DOHH2 (cell line): Measurements from ENCODE around the gene PTPRC.

Source experiments
- H3F3A ChIP-seq: fragments of 200-600 bp; sonication (generic), shearing (Covaris generic); 2 replicates; pipeline ENCODE4 v1.6.0; 2016; ENCODE audit warnings: antibody characterized with exemption, mild to moderate bottlenecking; ENCODE audit not compliant: control insufficient read depth, insufficient read depth
- H3K27ac ChIP-seq: fragments of 200-600 bp; sonication (generic); 2 replicates; pipeline ENCODE4 v1.5.1; 2014; ENCODE audit warnings: low read depth, mild to moderate bottlenecking, low read length, moderate library complexity
- H3K27me3 ChIP-seq: fragments of 200-600 bp; sonication (generic); 2 replicates; pipeline ENCODE4 v1.6.1; 2014; ENCODE audit warnings: mild to moderate bottlenecking, low read length, mixed read lengths; ENCODE audit not compliant: control insufficient read depth
- H3K36me3 ChIP-seq: fragments of 200-600 bp; sonication (generic); 2 replicates; pipeline ENCODE4 v1.6.1; 2014; ENCODE audit warnings: mild to moderate bottlenecking, low read length, moderate library complexity, mixed read lengths; ENCODE audit not compliant: control insufficient read depth
- H3K4me1 ChIP-seq: fragments of 200-600 bp; sonication (generic); 2 replicates; pipeline ENCODE4 v1.6.1; 2014; ENCODE audit warnings: mild to moderate bottlenecking, low read length, mixed read lengths; ENCODE audit not compliant: control insufficient read depth
- H3K4me2 ChIP-seq: fragments of 200-600 bp; sonication (generic); 2 replicates; pipeline ENCODE4 v1.6.0; 2014; ENCODE audit warnings: mild to moderate bottlenecking, low read length, moderate library complexity
- H3K4me3 ChIP-seq: fragments of 200-600 bp; sonication (generic); 2 replicates; pipeline ENCODE4 v1.5.1; 2014; ENCODE audit warnings: mild to moderate bottlenecking, low read length, mixed read lengths
- H3K79me2 ChIP-seq: fragments of 200-600 bp; sonication (generic); 2 replicates; pipeline ENCODE4 v1.6.1; 2014; ENCODE audit warnings: mild to moderate bottlenecking, low read length, mixed read lengths; ENCODE audit not compliant: control insufficient read depth
- H3K9me2 ChIP-seq: fragments of 200-600 bp; sonication (generic); replicated peaks from 2 replicates; pipeline ENCODE4 v1.6.1; 2014; ENCODE audit warnings: mild to moderate bottlenecking, low read length, mixed read lengths; ENCODE audit not compliant: control insufficient read depth
- H3K9me3 ChIP-seq: fragments of 200-600 bp; sonication (generic); 2 replicates; pipeline ENCODE4 v1.6.1; 2014; ENCODE audit warnings: antibody characterized with exemption, low read length, mixed read lengths; ENCODE audit not compliant: control insufficient read depth, insufficient read depth
- H4K20me1 ChIP-seq: fragments of 200-600 bp; sonication (generic); 2 replicates; pipeline ENCODE4 v1.6.0; 2014; ENCODE audit warnings: low read depth, mild to moderate bottlenecking, antibody characterized with exemption, low read length, moderate library complexity; ENCODE audit not compliant: control insufficient read depth, insufficient read depth
- EZH2phosphoT487 ChIP-seq: fragments of 200-600 bp; sonication (generic); IDR thresholded peaks from 2 replicates; pipeline ENCODE4 v1.6.1; 2017; ENCODE audit warnings: borderline replicate concordance, mild to moderate bottlenecking, antibody characterized with exemption, low read length, moderate library complexity, mixed read lengths
- TF ChIP-seq, protein P1 (sequence below): fragments of 200-600 bp; sonication (generic); IDR thresholded peaks from one replicate; pipeline ENCODE4 v1.5.1; 2014; ENCODE audit warnings: antibody characterized with exemption, mild to moderate bottlenecking, low read depth, low read length; ENCODE audit not compliant: poor library complexity, severe bottlenecking

Gene PTPRC

GRCh38 chr1:198691063-198691462, 52.2 kb downstream of the PTPRC start:
- H3K27ac ChIP-seq, result no peak overlapping the region

GRCh38 chr1:198693321-198693720, 54.5 kb downstream of the PTPRC start:
- Histone ChIP-seq H3K36me3 (peaks cover 89% of the 10 kb centered on the region), H3K4me2 (peak overlapping the region; percentile 25; the same call in 1 of the 2 replicates), H3K27ac (peak overlapping the region; percentile 2; the same call in 1 of the 2 replicates), H3K9me3 (no peaks in the 10 kb centered on the region), H3K79me2 (peaks cover 89% of the 10 kb centered on the region), H3K4me1 (peaks cover 84% of the 10 kb centered on the region), H3F3A (peaks cover 23% of the 10 kb centered on the region), H4K20me1 (peaks cover 8% of the 10 kb centered on the region; the same call in 1 of the 2 replicates), H3K9me2 (no peaks in the 10 kb centered on the region), H3K4me3 (no peak overlapping the region), H3K27me3 (no peaks in the 10 kb centered on the region)
- TF ChIP-seq, protein P1, sequence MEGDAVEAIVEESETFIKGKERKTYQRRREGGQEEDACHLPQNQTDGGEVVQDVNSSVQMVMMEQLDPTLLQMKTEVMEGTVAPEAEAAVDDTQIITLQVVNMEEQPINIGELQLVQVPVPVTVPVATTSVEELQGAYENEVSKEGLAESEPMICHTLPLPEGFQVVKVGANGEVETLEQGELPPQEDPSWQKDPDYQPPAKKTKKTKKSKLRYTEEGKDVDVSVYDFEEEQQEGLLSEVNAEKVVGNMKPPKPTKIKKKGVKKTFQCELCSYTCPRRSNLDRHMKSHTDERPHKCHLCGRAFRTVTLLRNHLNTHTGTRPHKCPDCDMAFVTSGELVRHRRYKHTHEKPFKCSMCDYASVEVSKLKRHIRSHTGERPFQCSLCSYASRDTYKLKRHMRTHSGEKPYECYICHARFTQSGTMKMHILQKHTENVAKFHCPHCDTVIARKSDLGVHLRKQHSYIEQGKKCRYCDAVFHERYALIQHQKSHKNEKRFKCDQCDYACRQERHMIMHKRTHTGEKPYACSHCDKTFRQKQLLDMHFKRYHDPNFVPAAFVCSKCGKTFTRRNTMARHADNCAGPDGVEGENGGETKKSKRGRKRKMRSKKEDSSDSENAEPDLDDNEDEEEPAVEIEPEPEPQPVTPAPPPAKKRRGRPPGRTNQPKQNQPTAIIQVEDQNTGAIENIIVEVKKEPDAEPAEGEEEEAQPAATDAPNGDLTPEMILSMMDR, result no peak
- TF ChIP-seq EZH2phosphoT487, result no peak

More at GRCh38 chr1:198691063-198691462, 52.2 kb downstream of the PTPRC start:
- peaks cover 23% of the 10 kb centered on the region for H3F3A ChIP-seq
- no peaks in the 10 kb centered on the region for H3K9me2 ChIP-seq
- peaks cover 88% of the 10 kb centered on the region for H3K4me1 ChIP-seq
- no peaks in the 10 kb centered on the region for H3K9me3 ChIP-seq
- no peak for TF ChIP-seq EZH2phosphoT487
- TF ChIP-seq, protein P1, result no peak
- no peaks in the 10 kb centered on the region for H3K27me3 ChIP-seq
- H4K20me1 ChIP-seq, result peaks cover 8% of the 10 kb centered on the region; the same call in 1 of the 2 replicates
- peaks cover 91% of the 10 kb centered on the region for H3K79me2 ChIP-seq
- H3K4me2 ChIP-seq, result peak overlapping the region; percentile 18
- H3K36me3 ChIP-seq, result peaks cover 87% of the 10 kb centered on the region
- 0 out of 2 replicates have a peak overlapping the region, but pooled peaks have one; percentile 5 for H3K4me3 ChIP-seq

DNA sequence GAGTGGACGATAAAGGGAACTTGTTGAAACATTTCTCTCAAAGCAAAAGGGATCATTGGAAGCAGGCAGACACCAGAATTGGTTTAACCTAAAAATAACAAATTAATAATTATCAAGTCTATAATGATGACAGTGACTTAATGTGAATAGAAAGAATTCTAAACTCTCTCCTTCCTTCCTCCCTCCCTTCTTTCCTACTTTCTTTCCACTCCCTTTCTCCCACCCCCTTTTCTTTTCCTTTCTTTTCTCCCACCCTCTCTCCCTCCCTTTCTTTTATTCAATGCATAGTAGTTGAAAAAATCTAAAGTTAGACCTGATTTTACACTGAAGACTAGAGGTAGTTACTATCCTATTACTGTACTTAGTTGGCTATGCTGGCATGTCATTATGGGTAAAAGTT, 55.7 kb downstream of the PTPRC start:
- Histone ChIP-seq H4K20me1 (0 out of 2 replicates have a peak, but pooled peaks cover 4% of the 10 kb centered on the region), H3K4me3 (peak overlapping the region; percentile 14; the same call in 1 of the 2 replicates), H3K27ac (no peak overlapping the region), H3K4me1 (peaks cover 82% of the 10 kb centered on the region), H3K9me2 (no peaks in the 10 kb centered on the region), H3K36me3 (peaks cover 88% of the 10 kb centered on the region), H3K9me3 (no peaks in the 10 kb centered on the region), H3K4me2 (peak overlapping the region; percentile 33), H3K79me2 (peaks cover 86% of the 10 kb centered on the region), H3F3A (peaks cover 22% of the 10 kb centered on the region), H3K27me3 (no peaks in the 10 kb centered on the region)
- TF ChIP-seq EZH2phosphoT487, result no peak
- TF ChIP-seq, protein P1, result no peak
